Cardiac muscle cell (in vitro differentiated cells and primary cell): ENCODE data around the gene TNRC6B. TPM values are rescaled to one million over a fixed set of nuclear protein-coding genes. Genes with fewer than 3 reads are reported as not detected.
"Not testable (repeated sequence)": the region's sequence is repeated elsewhere in the genome, so short reads cannot be mapped to it uniquely, and the experiment has no call there.

Experiments
- DNase-seq, 2 donors: peaks; one replicate each; pipeline versions ENCODE4 v3.0.0 to v3.0.0-alpha.2; 2010 to 2017; ENCODE audit warnings: low read depth in 1 of 2, low spot score in 1 of 2
- H3K27ac ChIP-seq: fragments of 200-600 bp; sonication (generic); 2 replicates; pipeline ENCODE4 v1.5.1; 2016
- H3K27me3 ChIP-seq: fragments of 200-600 bp; sonication (generic); 2 replicates; pipeline ENCODE4 v1.6.0; 2016; ENCODE audit warnings: control low read depth
- H3K36me3 ChIP-seq: fragments of 200-600 bp; sonication (generic); 2 replicates; pipeline ENCODE4 v1.5.1; 2016; ENCODE audit warnings: control low read depth
- H3K4me1 ChIP-seq: fragments of 200-600 bp; sonication (generic); 2 replicates; pipeline ENCODE4 v1.8.1; 2017; ENCODE audit warnings: low read depth, mild to moderate bottlenecking, mixed run types
- H3K4me3 ChIP-seq: fragments of 200-600 bp; sonication (generic); 2 replicates; pipeline ENCODE4 v1.5.1; 2016; ENCODE audit warnings: mild to moderate bottlenecking
- H3K9me3 ChIP-seq: fragments of 200-600 bp; sonication (generic); 2 replicates; pipeline ENCODE4 v1.5.1; 2017; ENCODE audit warnings: low read depth, mild to moderate bottlenecking, control low read depth
- polyA plus RNA-seq: library from polyadenylated mRNA; unstranded; fragments of >200 nt; fragmentation: Nextera tagmentation; extraction: Ambion mirVana; gene quantifications from 2 replicates; pipeline ENCODE4 v1.2.1, GENCODE V29; 2016
- total RNA-seq: library from RNA; depleted of rRNA; stranded (reverse); fragments of >200 nt; gene quantifications from 2 replicates; pipeline ENCODE4 v1.2.3, GENCODE V29; 2016
- TF ChIP-seq, protein P1 (sequence below): IDR thresholded peaks from 2 replicates; pipeline ENCODE4 v1.5.1; 2012; ENCODE audit warnings: low read depth, mild to moderate bottlenecking, low read length

The TNRC6B gene
- total and polyA plus RNA-seq, 2 experiments from 2014 or later = 50.2 to 61.1 TPM

DNA sequence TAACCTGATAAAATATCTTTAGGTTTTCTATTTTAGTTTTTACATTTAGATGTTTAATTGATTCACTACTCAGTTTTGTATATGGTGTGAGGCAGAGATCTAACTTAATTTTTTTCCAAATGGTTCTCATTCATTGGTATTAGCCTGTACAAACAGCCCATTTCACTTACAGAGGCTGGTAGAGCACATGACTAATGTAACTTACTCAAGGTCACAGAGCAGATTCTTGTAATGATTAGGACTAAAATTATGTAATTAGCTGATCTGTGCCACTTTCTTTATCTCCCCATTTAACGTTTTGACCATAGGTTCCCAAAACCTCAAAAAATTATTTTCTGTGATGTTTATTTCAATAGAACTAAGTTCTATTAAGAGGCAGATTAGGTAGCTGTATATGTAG is 16.5 kb upstream of the TNRC6B start:
- no peak overlapping the region for H3K4me3 ChIP-seq
- TF ChIP-seq, protein P1, sequence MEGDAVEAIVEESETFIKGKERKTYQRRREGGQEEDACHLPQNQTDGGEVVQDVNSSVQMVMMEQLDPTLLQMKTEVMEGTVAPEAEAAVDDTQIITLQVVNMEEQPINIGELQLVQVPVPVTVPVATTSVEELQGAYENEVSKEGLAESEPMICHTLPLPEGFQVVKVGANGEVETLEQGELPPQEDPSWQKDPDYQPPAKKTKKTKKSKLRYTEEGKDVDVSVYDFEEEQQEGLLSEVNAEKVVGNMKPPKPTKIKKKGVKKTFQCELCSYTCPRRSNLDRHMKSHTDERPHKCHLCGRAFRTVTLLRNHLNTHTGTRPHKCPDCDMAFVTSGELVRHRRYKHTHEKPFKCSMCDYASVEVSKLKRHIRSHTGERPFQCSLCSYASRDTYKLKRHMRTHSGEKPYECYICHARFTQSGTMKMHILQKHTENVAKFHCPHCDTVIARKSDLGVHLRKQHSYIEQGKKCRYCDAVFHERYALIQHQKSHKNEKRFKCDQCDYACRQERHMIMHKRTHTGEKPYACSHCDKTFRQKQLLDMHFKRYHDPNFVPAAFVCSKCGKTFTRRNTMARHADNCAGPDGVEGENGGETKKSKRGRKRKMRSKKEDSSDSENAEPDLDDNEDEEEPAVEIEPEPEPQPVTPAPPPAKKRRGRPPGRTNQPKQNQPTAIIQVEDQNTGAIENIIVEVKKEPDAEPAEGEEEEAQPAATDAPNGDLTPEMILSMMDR = no peak
- peaks cover 8% of the 10 kb centered on the region for H3K4me1 ChIP-seq
- H3K36me3 ChIP-seq = no peaks in the 10 kb centered on the region
- no peaks in the 10 kb centered on the region for H3K9me3 ChIP-seq
- H3K27me3 ChIP-seq = no peaks in the 10 kb centered on the region
- H3K27ac ChIP-seq = no peak overlapping the region
- no peak for DNase-seq

- H3K27ac ChIP-seq, DNase-seq, H3K4me1 ChIP-seq, H3K4me3 ChIP-seq, H3K27me3 ChIP-seq, H3K9me3 ChIP-seq, H3K36me3 ChIP-seq: not testable (repeated sequence)
Observed at GRCh38 chr22:40165537-40165936, 12.2 kb upstream of the TNRC6B start.

- H3K4me3 ChIP-seq = no peak overlapping the region
- peaks cover 32% of the 10 kb centered on the region for H3K4me1 ChIP-seq
- no peaks in the 10 kb centered on the region for H3K27me3 ChIP-seq
- no peaks in the 10 kb centered on the region for H3K36me3 ChIP-seq
- no peak for DNase-seq
- peak overlapping the region; percentile 92 for H3K27ac ChIP-seq
- TF ChIP-seq, protein P1 = no peak
- no peaks in the 10 kb centered on the region for H3K9me3 ChIP-seq
Observed at GRCh38 chr22:40175611-40176244, 2.0 kb upstream of the TNRC6B start.

DNA sequence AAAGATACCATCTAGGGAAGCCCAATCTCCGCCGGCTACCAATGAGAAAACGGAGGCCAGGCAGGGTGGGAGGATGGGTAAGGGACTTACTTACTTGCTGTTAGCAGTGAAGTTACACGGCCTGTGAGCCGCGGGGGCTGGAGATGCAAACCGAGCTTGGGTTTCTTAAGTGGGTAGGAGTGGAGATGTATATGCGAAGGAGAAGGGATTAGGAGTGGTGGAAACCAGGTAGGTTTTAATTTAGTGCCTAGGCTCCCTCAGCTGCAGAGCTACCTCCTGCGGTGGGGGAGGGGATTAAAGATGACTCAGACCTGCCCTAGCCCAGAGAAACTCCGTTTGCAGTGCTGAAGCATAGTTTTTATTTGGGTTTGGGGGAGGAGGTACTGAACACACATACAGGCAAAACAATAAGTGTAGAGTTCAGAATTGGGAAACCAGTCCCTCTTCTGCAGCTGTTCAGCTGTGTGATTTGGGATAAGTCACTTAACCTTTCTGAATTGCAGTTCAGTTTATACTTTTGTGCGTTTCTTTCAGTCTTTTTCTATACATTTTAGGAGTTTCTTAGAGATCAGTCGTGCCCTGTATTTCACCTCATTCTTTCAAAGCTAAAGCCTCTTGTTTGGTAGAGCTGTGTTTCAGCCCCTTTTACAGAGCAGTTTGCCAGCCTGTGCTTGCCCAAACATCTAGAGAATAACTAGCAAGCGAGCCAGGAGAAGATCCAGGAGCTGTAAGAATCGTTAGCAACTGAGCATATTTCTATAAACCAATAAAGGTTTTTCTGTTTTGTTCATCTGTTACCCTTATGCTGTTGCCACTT is 596 bp upstream of the TNRC6B start:
- H3K4me1 ChIP-seq = peaks cover 36% of the 10 kb centered on the region
- no peaks in the 10 kb centered on the region for H3K27me3 ChIP-seq
- H3K27ac ChIP-seq = peak overlapping the region; percentile 92
- no peaks in the 10 kb centered on the region for H3K9me3 ChIP-seq
- no peaks in the 10 kb centered on the region for H3K36me3 ChIP-seq
- TF ChIP-seq, protein P1 = no peak
- DNase-seq = peak; percentile 17 to 76
- H3K4me3 ChIP-seq = peak overlapping the region; percentile 70

DNA sequence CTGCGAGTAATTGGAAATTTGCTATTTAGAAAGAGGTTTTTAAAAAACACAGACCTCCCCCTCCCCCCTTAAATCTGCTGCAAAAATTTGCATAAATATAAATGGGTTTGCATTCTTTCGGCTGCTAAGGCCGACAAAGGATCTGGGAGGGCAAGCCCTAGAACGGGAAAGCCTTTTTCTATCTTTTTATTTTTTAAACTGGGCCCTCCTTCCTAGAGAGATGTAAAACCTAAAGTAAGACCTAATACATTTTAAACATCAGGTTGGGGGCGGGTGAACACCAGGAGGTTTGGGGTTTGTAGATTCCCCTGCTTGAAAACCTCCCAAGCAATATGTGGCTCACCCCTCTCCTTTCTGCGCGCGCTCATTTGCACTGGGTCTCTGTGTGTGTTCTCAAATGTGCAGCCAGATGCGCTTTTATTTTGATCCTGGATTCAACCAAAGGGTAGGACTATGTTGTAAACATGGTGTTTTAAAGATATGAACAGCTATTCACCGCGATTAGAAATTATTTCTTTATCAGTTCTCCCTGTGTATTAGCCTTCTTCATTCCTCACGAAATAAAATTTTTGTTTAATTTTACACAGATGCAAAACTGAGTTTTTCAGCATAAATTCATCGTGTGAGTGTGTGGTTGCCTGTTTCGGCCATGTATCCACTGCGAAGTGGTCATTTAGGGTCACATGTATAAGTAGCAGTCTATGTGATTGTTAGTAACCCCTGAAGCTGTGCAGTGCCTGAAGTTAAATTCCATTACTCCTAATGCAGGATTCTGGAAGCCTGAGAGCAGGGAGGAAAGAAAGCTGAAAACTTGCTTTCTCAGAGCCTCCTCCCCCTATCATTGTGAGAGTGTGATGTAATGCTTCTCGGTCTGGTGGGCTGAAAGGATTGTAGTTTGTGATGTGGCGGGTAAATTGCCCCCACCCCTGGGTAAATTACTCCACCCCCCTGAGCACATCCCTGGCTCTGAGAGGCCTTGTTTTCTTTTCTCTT is 988 bp downstream of the TNRC6B start:
- Histone ChIP-seq H3K9me3 (no peaks in the 10 kb centered on the region), H3K27me3 (no peaks in the 10 kb centered on the region), H3K4me1 (peaks cover 50% of the 10 kb centered on the region), H3K36me3 (no peaks in the 10 kb centered on the region), H3K27ac (peak overlapping the region; percentile 92), H3K4me3 (peak overlapping the region; percentile 70)
- peak; percentile 59 for DNase-seq
- TF ChIP-seq, protein P1 = no peak
